ENCODE measurements around the gene PSMB5. TPM values are rescaled to one million over a fixed set of nuclear protein-coding genes. Genes with fewer than 3 reads are reported as not detected.

Gene PSMB5
- total RNA-seq, 1 donor from 2014 or later: 118 TPM

- Histone ChIP-seq H3K36me3 (no peaks in the 10 kb centered on the region), H3K9me3 (replicated peaks) (no peaks in the 10 kb centered on the region), H3K4me3 (peak within 1 kb of the TSS; percentile 87), H3K4me1 (peaks cover 59% of the 10 kb centered on the region), H3K27ac (replicated peaks) (peak within 1 kb of the TSS; percentile 90), H3K27me3 (ENCODE audit: low read depth) (no peaks in the 10 kb centered on the region)
- DNase-seq: peak; percentile 93
- intact Hi-C loops (cut with micrococcal nuclease): no loop called here
- TF ChIP-seq, protein P1, sequence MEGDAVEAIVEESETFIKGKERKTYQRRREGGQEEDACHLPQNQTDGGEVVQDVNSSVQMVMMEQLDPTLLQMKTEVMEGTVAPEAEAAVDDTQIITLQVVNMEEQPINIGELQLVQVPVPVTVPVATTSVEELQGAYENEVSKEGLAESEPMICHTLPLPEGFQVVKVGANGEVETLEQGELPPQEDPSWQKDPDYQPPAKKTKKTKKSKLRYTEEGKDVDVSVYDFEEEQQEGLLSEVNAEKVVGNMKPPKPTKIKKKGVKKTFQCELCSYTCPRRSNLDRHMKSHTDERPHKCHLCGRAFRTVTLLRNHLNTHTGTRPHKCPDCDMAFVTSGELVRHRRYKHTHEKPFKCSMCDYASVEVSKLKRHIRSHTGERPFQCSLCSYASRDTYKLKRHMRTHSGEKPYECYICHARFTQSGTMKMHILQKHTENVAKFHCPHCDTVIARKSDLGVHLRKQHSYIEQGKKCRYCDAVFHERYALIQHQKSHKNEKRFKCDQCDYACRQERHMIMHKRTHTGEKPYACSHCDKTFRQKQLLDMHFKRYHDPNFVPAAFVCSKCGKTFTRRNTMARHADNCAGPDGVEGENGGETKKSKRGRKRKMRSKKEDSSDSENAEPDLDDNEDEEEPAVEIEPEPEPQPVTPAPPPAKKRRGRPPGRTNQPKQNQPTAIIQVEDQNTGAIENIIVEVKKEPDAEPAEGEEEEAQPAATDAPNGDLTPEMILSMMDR (IDR thresholded peaks at IDR 0.05; ENCODE audit: borderline replicate concordance): no peak
These were observed 52.0 kb downstream of the PSMB5 start, which contains the start of gene AJUBA for GRCh38 chr14:22982477-22983245. TSS of gene AJUBA (minus strand) at chr14:22982551. CDS start at chr14:22982266, 285 bp downstream.

DNA sequence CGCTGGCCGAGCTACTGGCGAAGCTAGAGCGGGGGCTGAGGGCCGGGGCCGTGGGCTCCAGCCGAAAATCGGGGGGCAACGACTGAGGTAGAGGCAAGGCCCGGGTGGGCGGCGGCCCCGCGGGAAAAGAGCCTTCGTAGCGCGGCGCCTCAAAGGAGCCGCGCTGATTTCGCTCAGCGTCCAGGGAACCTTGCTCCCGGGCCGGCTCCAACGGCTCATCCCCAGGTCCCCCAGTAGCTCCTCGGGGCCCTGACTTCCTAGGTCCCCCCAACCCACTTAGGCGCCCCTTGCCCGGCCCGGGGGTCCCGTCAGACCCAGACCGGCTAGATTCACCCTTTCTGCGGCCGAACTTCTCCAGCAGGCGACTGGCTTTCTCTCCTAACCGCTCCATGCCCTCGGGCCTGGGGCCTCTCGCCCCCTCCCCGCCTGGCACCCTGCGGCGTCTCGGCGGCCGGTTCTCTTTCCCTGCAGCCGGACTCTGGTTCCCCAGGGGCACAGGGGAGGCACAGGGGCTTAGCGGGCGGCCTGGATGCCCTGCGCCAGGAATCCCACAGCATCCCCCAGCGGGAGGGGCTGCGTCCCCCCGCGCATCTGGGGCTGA, 52.7 kb downstream of the PSMB5 start:
- Histone ChIP-seq H3K27ac (replicated peaks) (peak overlapping the region; percentile 90), H3K36me3 (no peaks in the 10 kb centered on the region), H3K4me3 (peak overlapping the region; percentile 87), H3K4me1 (peaks cover 66% of the 10 kb centered on the region), H3K27me3 (ENCODE audit: low read depth) (no peaks in the 10 kb centered on the region), H3K9me3 (replicated peaks) (no peaks in the 10 kb centered on the region)
- intact Hi-C loops (cut with micrococcal nuclease): no loop called here
- TF ChIP-seq, protein P1 (IDR thresholded peaks at IDR 0.05; ENCODE audit: borderline replicate concordance): no peak
- DNase-seq: no peak

DNA sequence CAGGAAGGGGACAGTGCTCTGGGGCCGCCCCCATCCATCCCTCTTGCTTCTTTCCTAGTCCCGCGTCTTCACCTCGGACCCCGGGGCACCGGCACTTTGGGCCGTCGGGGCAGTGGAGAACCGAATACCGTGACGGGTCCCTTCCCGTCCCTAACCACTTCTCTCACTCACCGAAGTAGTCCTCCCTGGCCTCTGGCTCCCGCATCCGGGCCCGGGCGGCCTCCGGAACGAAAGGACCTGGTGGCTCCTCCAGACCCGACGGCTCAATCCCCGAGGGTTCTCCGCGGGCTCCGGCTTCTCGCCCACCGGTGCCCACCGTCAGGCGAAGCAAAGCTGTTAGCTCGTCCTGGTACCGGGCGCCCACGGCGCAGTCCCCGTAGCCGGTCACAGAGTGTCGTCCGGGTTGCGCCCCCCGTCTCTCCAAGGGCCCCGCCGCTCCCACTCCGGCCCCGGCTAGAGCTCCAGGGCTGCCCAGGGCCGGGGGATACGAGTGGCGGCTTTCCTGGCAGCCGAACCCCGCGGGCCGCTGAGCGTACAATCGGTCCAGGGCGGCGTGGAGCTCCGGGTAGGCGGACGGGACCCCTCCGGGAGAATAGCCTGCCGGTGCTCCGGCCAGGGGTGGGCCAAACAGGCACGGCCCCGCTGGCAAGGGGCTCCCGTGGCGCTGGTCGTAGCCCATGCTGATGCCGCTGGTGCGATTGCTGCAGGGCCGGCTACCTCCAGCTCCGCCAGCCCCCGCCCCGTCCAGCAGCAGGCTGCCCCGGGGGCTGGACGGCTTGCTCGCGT, 53.4 kb downstream of the PSMB5 start:
- intact Hi-C loops (cut with micrococcal nuclease): no loop called here
- TF ChIP-seq, protein P1 (IDR thresholded peaks at IDR 0.05; ENCODE audit: borderline replicate concordance): no peak
- H3K27me3 ChIP-seq (ENCODE audit: low read depth): no peaks in the 10 kb centered on the region
- no peak for DNase-seq
- H3K36me3 ChIP-seq: no peaks in the 10 kb centered on the region
- H3K9me3 ChIP-seq (replicated peaks): no peaks in the 10 kb centered on the region
- peaks cover 72% of the 10 kb centered on the region for H3K4me1 ChIP-seq
- H3K4me3 ChIP-seq: peak overlapping the region; percentile 87
- H3K27ac ChIP-seq (replicated peaks): peak overlapping the region; percentile 90

GRCh38 chr14:22980672-22981089, 54.0 kb downstream of the PSMB5 start:
- DNase-seq: peak; percentile 29
- intact Hi-C loops (cut with micrococcal nuclease): no loop called here
- Histone ChIP-seq H3K27ac (replicated peaks) (peak overlapping the region; percentile 90), H3K9me3 (replicated peaks) (no peaks in the 10 kb centered on the region), H3K4me3 (peak overlapping the region; percentile 87), H3K27me3 (ENCODE audit: low read depth) (no peaks in the 10 kb centered on the region), H3K4me1 (peaks cover 73% of the 10 kb centered on the region), H3K36me3 (no peaks in the 10 kb centered on the region)
- TF ChIP-seq, protein P1 (IDR thresholded peaks at IDR 0.05; ENCODE audit: borderline replicate concordance): no peak

GRCh38 chr14:22979748-22980392, 54.8 kb downstream of the PSMB5 start:
- intact Hi-C loops (cut with micrococcal nuclease): no loop called here
- peaks cover 76% of the 10 kb centered on the region for H3K4me1 ChIP-seq
- peak overlapping the region; percentile 87 for H3K4me3 ChIP-seq
- no peaks in the 10 kb centered on the region for H3K36me3 ChIP-seq
- peak overlapping the region; percentile 90 for H3K27ac ChIP-seq (replicated peaks)
- TF ChIP-seq, protein P1 (IDR thresholded peaks at IDR 0.05; ENCODE audit: borderline replicate concordance): no peak
- no peak for DNase-seq
- no peaks in the 10 kb centered on the region for H3K9me3 ChIP-seq (replicated peaks)
- no peaks in the 10 kb centered on the region for H3K27me3 ChIP-seq (ENCODE audit: low read depth)

Data from left ventricle myocardium inferior (tissue), 1 donor.